Measurements from ENCODE around the gene WTIP.
"Not testable (repeated sequence)": the region's sequence is repeated elsewhere in the genome, so short reads cannot be mapped to it uniquely, and the experiment has no call there.

WTIP gene

GRCh38 chr19:34480971-34481841 is at the start of gene WTIP:
TSS of gene WTIP (plus strand) at chr19:34481758. CDS start at chr19:34481975, 217 bp downstream.
- no peak for DNase-seq

GRCh38 chr19:34432797-34433196 is 48.8 kb upstream of the WTIP start:
- DNase-seq = no peak

GRCh38 chr19:34436716-34437115 is 44.8 kb upstream of the WTIP start:
- DNase-seq = no peak

DNA sequence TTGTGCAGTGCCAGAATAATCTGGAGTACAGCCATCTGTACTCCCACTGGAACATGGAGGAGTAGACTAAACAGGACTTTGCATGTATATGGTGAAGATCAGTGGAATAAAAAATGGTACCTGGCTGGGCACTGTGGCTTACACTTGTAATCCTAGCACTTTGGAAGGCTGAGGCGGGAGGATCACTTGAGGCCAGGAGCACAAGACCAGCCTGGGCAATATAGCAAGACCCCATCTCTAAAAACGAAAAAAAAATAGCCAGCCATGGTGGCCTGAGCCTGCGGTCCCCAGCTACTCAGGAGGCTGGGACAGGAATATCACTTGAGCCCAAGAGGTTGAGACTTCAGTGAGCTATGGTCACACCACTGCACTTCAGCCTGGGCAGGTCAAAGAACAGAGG is 33.4 kb upstream of the WTIP start:
- DNase-seq = no peak

DNA sequence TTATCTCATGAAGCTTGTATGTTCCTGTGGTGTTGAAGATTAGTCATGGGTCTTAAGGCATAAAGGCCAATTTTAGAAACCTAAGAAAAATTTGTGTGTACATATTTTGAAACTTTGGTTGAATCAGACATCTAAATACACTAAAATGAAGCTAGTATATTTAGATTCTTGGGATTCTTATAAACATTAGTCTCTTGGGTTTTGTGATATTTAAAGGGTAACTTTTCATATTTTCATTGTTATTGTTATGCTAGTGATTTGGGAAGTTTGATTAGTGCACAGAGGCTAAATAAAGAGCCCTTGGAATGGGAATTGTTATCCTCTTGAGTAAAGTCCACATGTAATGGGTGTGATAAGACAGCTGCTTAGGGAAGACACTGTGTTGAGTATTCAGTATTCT is 28.8 kb upstream of the WTIP start:
- no peak for DNase-seq

DNA sequence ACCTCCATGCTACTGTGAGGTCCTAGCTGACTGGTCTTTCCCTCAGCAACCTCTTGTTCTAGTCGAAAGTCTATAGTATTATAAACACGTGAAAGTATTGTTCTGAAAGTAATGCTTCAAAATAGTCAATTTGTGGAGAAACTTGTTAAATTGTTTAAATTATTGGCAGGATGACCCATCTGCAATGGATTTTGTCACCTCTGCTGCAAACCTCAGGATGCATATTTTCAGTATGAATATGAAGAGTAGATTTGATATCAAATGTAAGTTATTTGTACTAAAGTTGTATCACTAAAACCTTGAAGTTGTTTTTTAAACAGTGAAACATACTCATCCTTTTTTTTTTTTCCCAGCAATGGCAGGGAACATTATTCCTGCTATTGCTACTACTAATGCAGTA is 27.5 kb upstream of the WTIP start:
- DNase-seq = peak; percentile 13

GRCh38 chr19:34454685-34455084 is 26.9 kb upstream of the WTIP start:
- DNase-seq = peak; percentile 18

DNA sequence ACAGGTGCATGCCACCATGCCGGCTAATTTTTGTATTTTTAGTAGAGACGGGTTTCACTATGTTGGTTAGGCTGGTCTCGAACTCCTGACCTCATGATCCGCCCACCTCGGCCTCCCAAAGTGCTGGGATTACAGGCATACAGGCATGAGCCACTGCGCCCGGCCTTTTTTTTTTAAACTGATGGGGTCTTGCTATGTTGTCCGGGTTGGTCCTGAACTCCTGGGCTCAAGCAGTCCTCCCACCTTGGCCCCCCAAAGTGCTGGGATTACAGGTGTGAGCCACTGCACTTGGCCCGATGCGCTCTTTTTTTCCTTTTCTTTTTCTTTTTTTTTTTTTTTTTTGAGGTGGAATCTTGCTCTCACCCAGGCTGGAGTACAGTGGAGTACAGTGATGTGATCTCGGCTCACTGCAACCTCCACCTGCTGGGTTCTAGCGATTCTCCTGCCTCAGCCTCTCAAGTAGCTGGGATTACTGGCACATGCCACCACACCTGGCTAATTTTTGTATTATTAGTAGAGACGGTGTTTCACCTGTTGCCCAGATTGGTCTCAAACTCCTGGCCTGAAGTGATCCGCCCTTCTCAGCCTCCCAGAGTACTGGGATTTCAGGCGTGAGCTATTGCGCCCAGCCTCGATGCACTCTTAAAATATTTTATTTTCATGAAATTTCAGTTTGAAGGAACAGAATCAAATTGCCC is 25.6 kb upstream of the WTIP start:
- not testable (repeated sequence) for DNase-seq

GRCh38 chr19:34457446-34457845 is 24.1 kb upstream of the WTIP start:
- DNase-seq = no peak

GRCh38 chr19:34458677-34459076 is 22.9 kb upstream of the WTIP start:
- no peak for DNase-seq

GRCh38 chr19:34459614-34460013 is 21.9 kb upstream of the WTIP start:
- DNase-seq = no peak

GRCh38 chr19:34461375-34462100 is 20.0 kb upstream of the WTIP start:
- DNase-seq = no peak

- not testable (repeated sequence) for DNase-seq
Observed at GRCh38 chr19:34464785-34465184, 16.8 kb upstream of the WTIP start.

DNA sequence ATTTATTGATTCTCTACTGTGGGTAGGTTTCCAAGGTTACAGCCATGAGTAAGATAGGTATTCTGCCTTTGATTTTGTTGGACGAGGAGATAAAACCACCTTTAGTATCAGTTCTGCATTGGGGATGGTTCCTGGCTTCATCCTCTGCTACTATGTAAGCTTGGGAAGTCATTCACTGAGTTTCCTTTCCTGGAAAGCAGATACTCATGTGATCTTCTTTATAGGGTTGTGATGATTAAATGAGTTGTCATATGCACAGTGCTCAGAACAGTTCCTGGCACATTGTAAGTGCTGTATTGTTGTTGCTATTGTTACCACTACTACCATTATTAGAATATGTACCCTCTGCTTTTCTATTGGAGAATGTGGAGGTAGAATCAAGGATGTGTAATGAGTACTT is 13.1 kb upstream of the WTIP start:
- no peak for DNase-seq

DNA sequence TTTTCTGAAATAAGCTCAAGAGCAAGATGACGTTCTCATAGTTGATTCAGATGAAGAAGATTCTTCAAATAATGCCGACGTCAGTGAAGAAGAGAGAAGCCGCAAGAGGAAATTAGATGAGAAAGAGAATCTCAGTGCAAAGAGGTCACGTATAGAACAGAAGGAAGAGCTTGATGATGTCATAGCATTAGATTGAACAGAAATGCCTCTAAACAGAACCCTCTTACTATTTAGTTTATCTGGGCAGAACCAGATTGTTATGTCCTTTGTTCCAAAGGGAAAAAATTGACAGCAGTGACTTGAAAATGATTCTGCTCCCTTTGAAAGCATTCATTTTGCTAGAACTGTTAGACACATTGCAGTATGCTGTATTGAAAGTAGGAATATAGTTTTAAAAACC is 12.5 kb upstream of the WTIP start:
- DNase-seq = not testable (repeated sequence)

GRCh38 chr19:34471906-34472700 is 9.5 kb upstream of the WTIP start:
- DNase-seq = no peak

GRCh38 chr19:34474233-34474989 is 7.1 kb upstream of the WTIP start:
- DNase-seq = no peak

DNA sequence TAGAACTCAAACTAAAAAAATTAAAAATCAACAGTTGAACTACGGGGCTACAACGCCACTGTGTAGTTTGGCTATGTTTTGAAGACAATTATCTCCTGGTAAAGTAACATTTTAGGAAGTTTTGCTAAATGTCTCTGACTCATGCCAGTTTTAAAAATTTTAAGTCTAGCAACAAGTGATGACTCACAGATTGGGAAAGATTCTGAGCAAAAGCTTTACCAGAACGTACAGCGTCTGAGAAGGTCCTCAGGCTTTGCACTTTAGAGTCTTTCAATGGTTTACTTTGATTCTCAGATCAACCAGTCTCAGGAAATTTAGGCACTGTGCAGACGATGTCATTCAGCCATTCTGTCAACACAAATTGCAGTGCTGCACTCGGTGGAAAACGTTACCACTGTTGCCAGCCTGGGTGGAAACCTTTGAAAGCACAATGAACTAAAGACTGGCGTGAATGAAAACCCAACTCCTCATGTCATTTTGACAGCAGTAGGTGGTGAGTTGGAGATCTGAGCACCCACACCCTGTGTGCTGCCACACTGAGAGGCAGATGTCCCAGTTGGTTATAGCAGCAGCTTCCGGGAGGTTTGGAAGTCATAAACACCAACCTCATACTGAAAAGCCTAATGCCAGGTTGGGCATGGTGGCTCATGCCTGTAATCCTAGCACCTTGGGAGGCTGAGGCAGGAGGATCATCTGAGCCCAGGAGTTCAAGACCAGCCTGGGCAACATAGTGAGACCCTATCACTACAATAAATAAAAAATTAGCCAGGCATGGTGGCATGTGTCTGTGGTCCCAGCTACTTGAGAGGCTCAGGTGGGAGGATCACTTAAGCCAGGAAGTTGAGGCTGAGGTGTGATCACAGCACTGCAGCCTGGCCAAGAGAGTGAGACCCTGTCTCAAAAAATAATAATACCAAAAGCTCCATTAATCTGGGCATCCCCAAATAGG is 6.3 kb upstream of the WTIP start:
- peak; percentile 47 for DNase-seq

- no peak for DNase-seq
Observed at GRCh38 chr19:34475975-34476594, 5.5 kb upstream of the WTIP start.

DNA sequence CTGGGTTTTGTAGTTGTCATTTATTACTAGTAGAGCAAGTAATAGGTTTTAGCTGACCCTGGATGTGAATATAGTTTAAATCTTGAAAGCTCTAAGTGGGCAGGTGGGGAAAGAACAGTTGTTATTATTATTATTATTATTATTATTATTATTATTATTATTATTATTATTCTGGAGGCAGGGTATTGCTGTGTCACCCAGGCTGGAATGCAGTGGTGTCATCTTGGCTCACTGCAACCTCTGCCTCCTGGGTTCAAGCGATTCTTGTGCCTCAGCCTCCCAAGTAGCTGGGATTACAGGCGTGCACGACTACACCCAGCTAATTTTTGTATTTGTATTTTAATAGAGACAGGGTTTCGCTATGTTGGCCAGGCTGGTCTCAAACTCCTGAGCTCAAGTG is 3.1 kb upstream of the WTIP start:
- DNase-seq = not testable (repeated sequence)
